ENCODE measurements around the gene ZNF532.

Gene ZNF532

GRCh38 chr18:58871514-58872420 is 7.1 kb downstream of the ZNF532 start:
- DNase-seq, result no peak

DNA sequence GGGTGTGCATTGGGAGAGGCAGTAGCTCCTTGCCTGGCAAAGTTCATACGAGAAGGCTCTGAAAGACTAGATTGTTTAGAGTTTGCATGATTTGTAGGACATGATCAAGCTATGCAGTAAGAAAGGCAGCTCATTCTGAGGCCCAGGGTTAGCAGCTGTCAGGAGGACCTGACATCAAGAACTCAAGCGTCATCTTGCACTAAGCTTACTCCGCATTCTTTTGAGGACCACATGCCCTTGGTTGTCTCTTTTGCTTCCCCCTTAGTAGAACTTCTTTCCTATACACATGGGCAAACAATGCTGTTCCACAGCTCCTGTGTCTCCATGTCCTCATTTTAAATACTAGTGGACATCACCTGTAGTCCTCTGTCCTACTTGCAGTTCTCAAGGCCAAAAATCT is 14.0 kb downstream of the ZNF532 start:
- DNase-seq, result no peak

GRCh38 chr18:58881477-58881876 is 16.8 kb downstream of the ZNF532 start:
- DNase-seq, result no peak

GRCh38 chr18:58882044-58882443 is 17.4 kb downstream of the ZNF532 start:
- no peak for DNase-seq

GRCh38 chr18:58882686-58883085 is 18.0 kb downstream of the ZNF532 start:
- no peak for DNase-seq

DNA sequence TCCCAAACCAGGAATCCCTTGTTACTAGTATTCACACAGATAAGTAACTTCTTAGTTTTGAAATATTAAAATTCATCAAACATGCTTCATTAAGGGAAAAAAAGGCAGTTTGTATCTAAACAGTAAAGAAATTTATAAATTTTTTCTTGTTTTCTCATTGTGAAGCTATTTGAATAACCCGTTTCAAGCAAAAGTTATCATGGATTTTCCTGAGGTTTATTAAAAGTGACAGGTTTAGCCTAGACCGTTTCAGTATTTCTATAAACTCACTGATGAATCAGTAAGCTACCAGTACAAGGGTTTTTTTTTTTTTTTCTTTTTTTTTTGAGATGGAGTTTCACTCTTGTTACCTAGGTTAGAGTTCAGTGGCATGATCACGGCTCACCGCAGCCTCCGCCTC is 20.0 kb downstream of the ZNF532 start:
- DNase-seq, result no peak

GRCh38 chr18:58886431-58886830 is 21.8 kb downstream of the ZNF532 start:
- DNase-seq, result no peak

DNA sequence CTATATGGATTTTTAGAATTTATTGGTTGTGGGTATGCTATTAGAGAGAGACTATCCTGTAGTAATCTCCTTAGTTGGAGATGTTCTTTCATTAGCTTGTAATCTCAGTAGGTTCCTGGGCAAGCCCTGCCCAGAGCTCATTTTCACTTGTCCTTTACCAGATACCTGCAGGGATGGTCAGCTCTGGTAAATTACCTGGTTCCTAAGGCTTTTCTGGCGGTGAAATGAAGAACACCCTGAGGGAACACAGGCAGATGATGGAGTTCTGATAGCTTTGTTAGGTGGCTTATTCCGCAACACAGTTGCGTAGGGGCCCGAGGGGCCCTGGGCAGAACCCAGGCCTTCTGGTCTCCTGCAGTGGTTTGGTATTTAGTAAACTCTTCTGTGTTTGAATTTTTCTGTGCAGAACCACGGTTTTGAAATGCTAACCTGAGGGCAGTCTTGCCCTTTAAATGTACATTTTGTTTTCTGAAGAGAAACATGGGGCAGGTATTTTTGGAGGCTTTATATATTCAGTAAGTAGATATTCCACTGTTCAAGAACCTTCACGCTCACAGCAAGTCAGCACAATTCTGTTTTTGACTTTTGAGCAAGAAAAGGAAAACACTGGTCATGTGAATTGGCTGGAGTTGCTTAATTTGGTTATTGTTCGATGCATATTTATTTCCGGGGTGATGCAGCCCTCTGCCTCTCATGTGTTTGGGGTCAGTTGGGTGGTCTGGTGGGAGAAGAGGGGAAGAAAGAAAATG is 22.4 kb downstream of the ZNF532 start:
- no peak for DNase-seq

DNA sequence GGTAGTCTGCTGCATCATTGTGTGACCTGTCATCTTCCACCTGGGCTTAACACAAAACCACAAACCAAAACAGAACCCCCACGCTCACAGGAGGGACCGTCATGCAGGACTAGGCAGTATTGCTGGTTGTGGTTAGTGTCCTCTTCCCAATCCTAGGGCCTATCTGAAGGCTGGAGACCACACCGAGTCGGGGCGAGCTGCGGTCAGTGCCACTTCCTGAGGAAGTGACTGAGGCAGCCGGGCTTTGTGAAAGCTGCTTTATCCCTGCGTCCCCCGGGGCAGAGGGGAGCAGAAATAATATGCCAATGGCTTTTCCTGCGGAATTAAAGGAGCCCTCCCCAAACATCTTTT is 22.9 kb downstream of the ZNF532 start:
- DNase-seq, result no peak

DNA sequence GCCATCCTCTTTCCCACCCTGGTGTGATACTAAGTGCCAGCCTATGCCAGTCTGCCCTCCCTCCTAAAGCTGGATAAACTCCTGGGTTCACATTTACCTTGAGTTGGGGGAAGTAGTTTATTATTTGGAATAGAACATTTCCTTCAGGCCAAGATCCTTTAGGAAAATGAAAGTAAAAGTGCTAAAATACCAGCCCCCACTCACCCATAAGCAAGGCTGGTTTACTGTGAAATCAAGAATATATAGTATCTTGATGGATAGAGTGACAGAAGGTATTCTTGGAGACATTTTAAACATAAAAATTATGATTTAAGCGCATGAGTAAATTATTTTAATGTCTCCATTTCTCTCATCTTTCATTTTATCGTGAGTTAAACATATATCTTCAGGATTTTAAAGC is 27.1 kb downstream of the ZNF532 start:
- DNase-seq, result no peak

DNA sequence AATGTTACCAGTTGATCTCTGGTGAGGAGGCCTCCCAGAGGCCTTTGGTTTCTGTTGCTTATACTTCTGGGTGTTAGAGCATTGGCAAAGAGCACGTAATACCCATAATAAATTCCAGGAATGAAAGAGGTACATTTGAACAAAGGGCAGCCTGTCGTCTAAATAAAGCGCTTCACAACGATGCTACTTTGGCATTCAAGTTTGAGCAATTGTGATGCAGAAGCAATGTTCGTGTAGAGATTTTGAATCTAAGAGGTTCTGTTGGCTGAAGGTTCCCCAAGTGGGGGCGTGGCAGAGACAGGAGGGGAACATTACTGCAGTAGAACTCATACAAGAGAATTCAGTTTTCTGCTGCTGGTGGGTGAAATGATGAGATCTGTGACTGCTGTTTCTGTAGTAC is 27.8 kb downstream of the ZNF532 start:
- DNase-seq, result no peak

DNA sequence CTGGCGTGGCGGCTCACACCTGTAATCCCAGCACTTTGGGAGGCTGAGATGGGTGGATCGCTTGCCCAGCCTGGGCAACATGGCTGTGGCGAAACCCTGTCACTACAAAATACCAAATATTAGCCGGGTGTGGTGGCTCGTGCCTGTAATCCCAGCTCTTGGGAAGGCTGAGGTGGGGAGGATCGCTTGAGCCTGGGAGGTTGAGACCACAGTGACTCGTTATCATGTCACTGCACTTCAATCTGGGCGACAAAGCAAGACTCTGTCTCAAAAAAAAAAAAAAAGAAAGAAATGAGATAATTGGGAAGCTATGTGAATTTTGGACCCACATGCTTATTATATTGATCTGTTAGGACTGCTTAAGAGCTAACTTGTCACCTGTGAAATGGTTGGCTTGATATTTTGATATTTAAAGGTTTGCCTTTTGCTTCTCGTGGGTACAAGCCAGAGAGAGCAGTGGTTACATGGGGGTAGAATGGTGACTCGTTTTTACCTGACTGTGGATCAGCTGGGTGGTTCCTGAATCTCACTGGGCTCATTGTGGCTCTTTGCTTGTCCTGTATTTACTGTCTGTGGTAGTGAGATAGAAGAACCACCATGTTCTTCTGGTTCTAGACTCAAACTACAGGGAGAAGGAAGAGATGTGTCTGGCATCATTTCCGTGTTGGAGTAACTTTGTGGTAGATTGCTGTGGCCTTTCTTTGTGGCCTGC is 28.9 kb downstream of the ZNF532 start:
- DNase-seq, result no peak

GRCh38 chr18:58894930-58895329 is 30.3 kb downstream of the ZNF532 start:
- DNase-seq, result no peak

- DNase-seq, result no peak
These were observed 30.7 kb downstream of the ZNF532 start for GRCh38 chr18:58895385-58895784.

- no peak for DNase-seq
These were observed 31.6 kb downstream of the ZNF532 start for GRCh38 chr18:58896268-58896667.

- no peak for DNase-seq
These were observed 32.2 kb downstream of the ZNF532 start for GRCh38 chr18:58896734-58897508.

- DNase-seq, result no peak
These were observed 33.5 kb downstream of the ZNF532 start for GRCh38 chr18:58898010-58898799.

DNA sequence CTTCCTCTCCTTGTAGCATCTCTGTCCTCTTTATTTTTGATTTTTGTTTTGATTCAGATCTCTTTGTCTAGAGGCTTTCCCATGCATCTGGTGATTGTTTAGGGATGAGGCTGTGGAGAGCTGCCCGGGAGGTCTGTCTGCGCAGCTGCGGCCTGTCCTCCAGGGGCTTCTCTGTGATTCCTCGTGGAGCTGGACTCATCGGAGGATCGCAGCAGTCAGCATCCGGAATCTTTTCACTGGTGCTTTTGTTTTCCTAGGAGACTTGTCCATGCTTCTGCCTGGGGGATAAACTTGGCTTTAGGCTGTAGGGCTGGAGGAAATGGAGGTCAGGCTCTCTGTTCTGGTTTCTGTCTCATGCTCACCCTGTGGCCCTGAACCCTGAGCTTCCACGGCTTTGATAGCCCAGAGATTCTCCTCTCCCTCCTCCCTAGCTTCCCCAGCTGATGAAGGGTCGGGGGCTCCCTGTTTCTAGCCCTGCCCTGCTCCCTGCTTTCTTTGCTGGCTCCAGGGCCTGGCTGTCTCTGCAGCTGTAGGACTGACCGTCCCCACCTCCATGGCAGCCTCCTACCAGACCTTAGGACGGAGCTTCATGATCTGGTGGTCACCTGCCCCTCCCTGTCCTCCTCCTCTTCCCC is 35.5 kb downstream of the ZNF532 start:
- DNase-seq, result no peak

GRCh38 chr18:58901143-58901542 is 36.5 kb downstream of the ZNF532 start:
- no peak for DNase-seq

DNA sequence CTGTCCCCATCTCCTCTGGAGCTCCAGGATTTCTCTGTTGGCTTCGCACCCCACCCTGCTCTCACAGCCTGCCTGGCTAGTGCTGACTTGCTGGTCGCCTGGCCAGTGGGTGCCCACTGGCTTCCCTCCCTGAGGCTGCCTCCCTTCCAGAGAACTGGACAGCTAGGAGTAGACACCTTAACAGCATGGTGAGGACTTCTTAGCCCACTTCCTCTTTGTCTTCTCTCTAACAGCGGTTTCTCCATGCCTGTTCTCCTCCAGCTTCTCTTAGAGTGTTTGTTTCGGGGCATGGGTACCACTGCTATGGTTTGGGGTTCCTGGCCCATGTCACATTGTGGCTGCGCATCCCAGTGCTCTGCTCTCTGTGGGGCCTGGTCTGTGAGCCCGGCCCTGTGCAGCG is 37.1 kb downstream of the ZNF532 start:
- no peak for DNase-seq

- DNase-seq, result no peak
These were observed 38.3 kb downstream of the ZNF532 start for GRCh38 chr18:58902961-58903360.

DNA sequence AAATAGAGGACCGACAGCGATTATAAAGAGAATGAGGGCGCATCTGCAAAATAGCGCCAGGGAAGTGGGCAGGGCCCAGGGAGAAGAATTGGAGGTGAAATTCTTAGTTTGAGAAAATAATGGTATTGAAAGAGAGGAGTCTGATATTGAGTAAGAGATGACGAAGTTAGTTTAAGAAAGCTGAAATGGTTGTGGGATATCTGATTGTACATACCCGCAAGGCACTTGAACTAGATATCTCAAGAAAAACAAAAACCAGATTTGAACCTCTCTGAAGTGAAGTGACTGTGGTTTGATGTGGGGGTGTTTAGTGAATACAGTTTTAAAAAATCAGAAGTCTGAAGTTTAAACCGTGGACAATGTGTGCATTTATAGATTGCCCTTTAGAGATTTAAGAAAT is 38.9 kb downstream of the ZNF532 start:
- no peak for DNase-seq
